ENCODE results near the gene AP1S1.

DNA sequence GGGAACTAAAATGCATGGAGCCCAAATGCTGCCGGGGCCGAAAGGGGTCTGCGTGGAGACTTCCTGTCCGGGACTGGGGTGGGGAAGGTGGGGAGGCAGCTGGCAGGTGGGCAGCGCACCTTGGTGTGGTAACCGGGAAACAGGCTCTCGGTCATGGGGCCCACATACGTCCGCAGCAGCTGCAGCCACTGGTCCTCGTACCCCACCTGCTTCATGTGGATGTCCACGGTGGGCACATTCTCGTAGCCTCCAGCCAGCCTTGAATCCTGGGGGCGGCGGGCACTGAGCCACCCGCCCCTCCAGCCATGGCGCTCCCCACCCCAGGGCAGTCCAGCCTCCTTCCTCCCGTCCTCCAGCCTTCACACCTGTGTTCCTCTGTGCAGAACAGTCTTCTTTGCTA is 53.2 kb downstream of the AP1S1 start:
- TF ChIP-seq POLR2A (IDR thresholded peaks at IDR 0.05; ENCODE audit: low read length) (no peak), GATA1 (IDR thresholded peaks at IDR 0.05; ENCODE audit: low read depth, low read length) (no peak)
